Trophoblast cell (in vitro differentiated cells and primary cell): Measurements from ENCODE around the gene HDHD2.

Experiments
- DNase-seq, 2 donors: peaks; one replicate each; pipeline ENCODE4 v3.0.0-alpha.2; 2016
- H2AFZ ChIP-seq: 2 replicates; pipeline ENCODE4 v1.6.1; 2013; ENCODE audit warnings: low read length, moderate library complexity, mild to moderate bottlenecking; ENCODE audit not compliant: insufficient read depth, poor library complexity
- H2AK5ac ChIP-seq: 2 replicates; pipeline ENCODE4 v1.6.1; 2013; ENCODE audit warnings: mild to moderate bottlenecking, low read length
- H2BK120ac ChIP-seq: 2 replicates; pipeline ENCODE4 v1.6.1; 2013; ENCODE audit warnings: low read length, mild to moderate bottlenecking, moderate library complexity; ENCODE audit not compliant: insufficient read depth, poor library complexity
- H2BK12ac ChIP-seq: 2 replicates; pipeline ENCODE4 v1.6.1; 2013; ENCODE audit warnings: mild to moderate bottlenecking, low read length, moderate library complexity
- H2BK5ac ChIP-seq: 2 replicates; pipeline ENCODE4 v1.6.1; 2013; ENCODE audit warnings: low read length, low read depth, moderate library complexity, mild to moderate bottlenecking; ENCODE audit not compliant: poor library complexity
- H3K14ac ChIP-seq: 2 replicates; pipeline ENCODE4 v1.6.1; 2013; ENCODE audit warnings: mild to moderate bottlenecking, low read length
- H3K18ac ChIP-seq: 2 replicates; pipeline ENCODE4 v1.6.1; 2013; ENCODE audit warnings: mild to moderate bottlenecking, low read length
- H3K23ac ChIP-seq: 2 replicates; pipeline ENCODE4 v1.6.1; 2013; ENCODE audit warnings: low read length
- H3K27ac ChIP-seq: 2 replicates; pipeline ENCODE4 v1.5.1; 2013; ENCODE audit warnings: low read depth, mild to moderate bottlenecking, inconsistent platforms, low read length, moderate library complexity
- H3K27me3 ChIP-seq: 2 replicates; pipeline ENCODE4 v1.6.1; 2013; ENCODE audit warnings: inconsistent platforms, mild to moderate bottlenecking, low read length, moderate library complexity; ENCODE audit not compliant: insufficient read depth
- H3K36me3 ChIP-seq, 2 experiments: 1 replicate in 1 of 2; 2 replicates in 1 of 2; pipeline ENCODE4 v1.6.1; 2013; ENCODE audit warnings: low read length in 2 of 2, mild to moderate bottlenecking in 2 of 2, moderate library complexity in 1 of 2; ENCODE audit not compliant: insufficient read depth in 2 of 2, control insufficient read depth in 1 of 2
- H3K4ac ChIP-seq: 2 replicates; pipeline ENCODE4 v1.6.1; 2013; ENCODE audit warnings: low read depth, mild to moderate bottlenecking, low read length, moderate library complexity
- H3K4me1 ChIP-seq, 2 experiments: 1 replicate in 1 of 2; 2 replicates in 1 of 2; pipeline ENCODE4 v1.6.1; 2013; ENCODE audit warnings: low read length in 2 of 2, mild to moderate bottlenecking in 2 of 2, moderate library complexity in 1 of 2; ENCODE audit not compliant: insufficient read depth in 2 of 2, control insufficient read depth in 1 of 2
- H3K4me2 ChIP-seq: 2 replicates; pipeline ENCODE4 v1.6.1; 2013; ENCODE audit warnings: inconsistent platforms, mild to moderate bottlenecking, low read length, moderate library complexity
- H3K4me3 ChIP-seq: 2 replicates; pipeline ENCODE4 v1.5.1; 2013; ENCODE audit warnings: mild to moderate bottlenecking, low read depth, low read length, inconsistent platforms
- H3K79me1 ChIP-seq: one replicate; pipeline ENCODE4 v1.6.1; 2013; ENCODE audit warnings: low read length
- H3K79me2 ChIP-seq: 2 replicates; pipeline ENCODE4 v1.6.1; 2013; ENCODE audit warnings: low read length, mild to moderate bottlenecking; ENCODE audit not compliant: control insufficient read depth, insufficient read depth, poor library complexity
- H3K9ac ChIP-seq: 2 replicates; pipeline ENCODE4 v1.6.1; 2013; ENCODE audit warnings: mild to moderate bottlenecking, low read length
- H3K9me3 ChIP-seq: 2 replicates; pipeline ENCODE4 v1.6.1; 2013; ENCODE audit warnings: low read depth, mild to moderate bottlenecking, control low read depth, inconsistent platforms, low read length; ENCODE audit not compliant: insufficient read depth
- H4K12ac ChIP-seq: 2 replicates; pipeline ENCODE4 v1.6.1; 2013; ENCODE audit warnings: low read depth, mild to moderate bottlenecking, low read length, moderate library complexity
- H4K8ac ChIP-seq: 2 replicates; pipeline ENCODE4 v1.6.1; 2013; ENCODE audit warnings: low read depth, mild to moderate bottlenecking, low read length, moderate library complexity
- H4K91ac ChIP-seq: one replicate; pipeline ENCODE4 v1.6.1; 2013; ENCODE audit warnings: low read depth, mild to moderate bottlenecking, low read length, moderate library complexity
- WGBS: extraction: QIAGEN DNeasy Blood & Tissue Kit; methylation state at CpG from one replicate; pipeline ENCODE4 v1.1.7; 2013; ENCODE audit warnings: missing lambda C conversion rate; ENCODE audit not compliant: insufficient read length, insufficient coverage; ENCODE audit errors: extremely low coverage; 5-methylcytosine and 5-hydroxymethylcytosine counted together

The HDHD2 gene

DNA sequence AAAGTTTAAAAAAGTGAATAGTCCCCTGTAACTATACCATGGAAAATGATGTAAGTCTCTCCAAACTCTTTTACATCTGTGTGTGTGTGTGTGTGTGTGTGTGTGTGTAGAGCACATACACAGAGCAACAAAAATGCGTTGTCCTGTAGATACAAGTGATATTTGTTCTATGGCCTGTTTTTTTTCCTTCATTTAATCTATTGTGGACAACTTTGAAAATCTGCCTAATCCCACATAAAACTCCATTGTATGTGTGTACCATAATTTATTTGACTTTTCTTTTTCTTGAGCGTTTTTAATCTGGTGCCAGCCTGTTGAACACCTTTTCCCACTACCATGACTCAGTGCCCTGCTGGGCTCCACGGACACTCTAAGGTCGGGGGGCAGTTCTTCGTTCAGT, 62.6 kb downstream of the HDHD2 start:
- WGBS = no CpG with 5 or more reads among the region's 5 CpGs
- H4K91ac ChIP-seq = no peak overlapping the region

GRCh38 chr18:47081578-47081977, 68.7 kb downstream of the HDHD2 start:
- H2BK5ac ChIP-seq = no peak overlapping the region
- H3K4me1 ChIP-seq = no peaks in the 10 kb centered on the region
- H3K9me3 ChIP-seq = no peaks in the 10 kb centered on the region
- H3K18ac ChIP-seq = no peak overlapping the region
- no CpG with 5 or more reads among the region's 2 CpGs for WGBS
- H2BK12ac ChIP-seq = no peak overlapping the region
- no peak for DNase-seq
- no peak overlapping the region for H3K4ac ChIP-seq
- no peaks in the 10 kb centered on the region for H3K36me3 ChIP-seq
- no peak overlapping the region for H4K8ac ChIP-seq
- H2AFZ ChIP-seq = no peak overlapping the region
- H3K79me2 ChIP-seq = no peaks in the 10 kb centered on the region
- H3K79me1 ChIP-seq = no peaks in the 10 kb centered on the region
- H3K14ac ChIP-seq = no peak overlapping the region
- no peak overlapping the region for H3K4me3 ChIP-seq
- no peak overlapping the region for H2BK120ac ChIP-seq
- no peak overlapping the region for H3K27ac ChIP-seq
- H3K23ac ChIP-seq = no peak overlapping the region
- H3K27me3 ChIP-seq = no peaks in the 10 kb centered on the region
- H3K4me2 ChIP-seq = no peak overlapping the region
- no peak overlapping the region for H4K91ac ChIP-seq
- no peak overlapping the region for H2AK5ac ChIP-seq
- no peak overlapping the region for H4K12ac ChIP-seq
- H3K9ac ChIP-seq = no peak overlapping the region

More for the DNA sequence above, 62.6 kb downstream of the HDHD2 start:
- H3K4me1 ChIP-seq = no peaks in the 10 kb centered on the region
- no peaks in the 10 kb centered on the region for H3K27me3 ChIP-seq
- H3K4ac ChIP-seq = no peak overlapping the region
- H2BK12ac ChIP-seq = no peak overlapping the region
- H3K23ac ChIP-seq = no peak overlapping the region
- H4K12ac ChIP-seq = no peak overlapping the region
- no peak overlapping the region for H2AK5ac ChIP-seq
- no peaks in the 10 kb centered on the region for H3K79me1 ChIP-seq
- no peak overlapping the region for H3K18ac ChIP-seq
- no peak overlapping the region for H3K9ac ChIP-seq
- H3K36me3 ChIP-seq = no peaks in the 10 kb centered on the region
- H2BK5ac ChIP-seq = no peak overlapping the region
- no peaks in the 10 kb centered on the region for H3K79me2 ChIP-seq
- H3K27ac ChIP-seq = no peak overlapping the region
- H3K9me3 ChIP-seq = no peaks in the 10 kb centered on the region
- no peak overlapping the region for H3K4me3 ChIP-seq
- DNase-seq = no peak
- H2AFZ ChIP-seq = no peak overlapping the region
- no peak overlapping the region for H2BK120ac ChIP-seq
- H4K8ac ChIP-seq = no peak overlapping the region
- H3K4me2 ChIP-seq = no peak overlapping the region
- no peak overlapping the region for H3K14ac ChIP-seq

GRCh38 chr18:47080872-47081271, 69.4 kb downstream of the HDHD2 start:
- no peak overlapping the region for H4K12ac ChIP-seq
- H3K79me1 ChIP-seq = no peaks in the 10 kb centered on the region
- H3K14ac ChIP-seq = no peak overlapping the region
- H3K4me1 ChIP-seq = no peaks in the 10 kb centered on the region
- WGBS = 100% methylated on average over 1 of the region's 2 CpGs
- no peak overlapping the region for H3K27ac ChIP-seq
- no peak overlapping the region for H2AK5ac ChIP-seq
- no peak overlapping the region for H3K9ac ChIP-seq
- no peak overlapping the region for H4K8ac ChIP-seq
- H3K23ac ChIP-seq = no peak overlapping the region
- H3K27me3 ChIP-seq = no peaks in the 10 kb centered on the region
- H2BK5ac ChIP-seq = no peak overlapping the region
- H3K4me3 ChIP-seq = no peak overlapping the region
- no peak overlapping the region for H2AFZ ChIP-seq
- no peak overlapping the region for H4K91ac ChIP-seq
- H3K4ac ChIP-seq = no peak overlapping the region
- no peak overlapping the region for H2BK120ac ChIP-seq
- H2BK12ac ChIP-seq = no peak overlapping the region
- no peaks in the 10 kb centered on the region for H3K9me3 ChIP-seq
- no peaks in the 10 kb centered on the region for H3K79me2 ChIP-seq
- H3K36me3 ChIP-seq = no peaks in the 10 kb centered on the region
- no peak for DNase-seq
- H3K18ac ChIP-seq = no peak overlapping the region
- H3K4me2 ChIP-seq = no peak overlapping the region

- Histone ChIP-seq H3K18ac (no peak overlapping the region), H2BK120ac (no peak overlapping the region), H3K14ac (no peak overlapping the region), H2AK5ac (no peak overlapping the region), H4K12ac (no peak overlapping the region), H3K4me2 (no peak overlapping the region), H2BK5ac (no peak overlapping the region), H3K27ac (no peak overlapping the region), H3K4ac (no peak overlapping the region), H3K23ac (no peak overlapping the region), H3K9me3 (no peaks in the 10 kb centered on the region), H2BK12ac (no peak overlapping the region), H4K91ac (no peak overlapping the region), H4K8ac (no peak overlapping the region), H2AFZ (no peak overlapping the region), H3K4me1 (peaks cover 2 to 6% of the 10 kb centered on the region in 2 experiments), H3K27me3 (no peaks in the 10 kb centered on the region), H3K9ac (no peak overlapping the region), H3K79me1 (peaks cover 2% of the 10 kb centered on the region), H3K79me2 (peaks cover 2% of the 10 kb centered on the region), H3K4me3 (no peak overlapping the region), H3K36me3 (no peaks in the 10 kb centered on the region)
- DNase-seq = no peak
- WGBS = no CpG with 5 or more reads among the region's 7 CpGs
Observed at GRCh38 chr18:47077111-47077510, 73.2 kb downstream of the HDHD2 start.
